Stimulated activated CD8-positive, alpha-beta memory T cell treated with anti-CD3 and anti-CD28 coated beads, Interleukin-15, amount 100 ng/mL, for 24 hours (primary cell): ENCODE results near the gene CCDC81.

ENCODE experiments used
- DNase-seq: peaks from one replicate; pipeline ENCODE4 v3.0.0-alpha.2; 2020; ENCODE audit warnings: low read depth

CCDC81 gene

GRCh38 chr11:86442420-86442819, 67.7 kb downstream of the CCDC81 start:
- DNase-seq, result no peak

DNA sequence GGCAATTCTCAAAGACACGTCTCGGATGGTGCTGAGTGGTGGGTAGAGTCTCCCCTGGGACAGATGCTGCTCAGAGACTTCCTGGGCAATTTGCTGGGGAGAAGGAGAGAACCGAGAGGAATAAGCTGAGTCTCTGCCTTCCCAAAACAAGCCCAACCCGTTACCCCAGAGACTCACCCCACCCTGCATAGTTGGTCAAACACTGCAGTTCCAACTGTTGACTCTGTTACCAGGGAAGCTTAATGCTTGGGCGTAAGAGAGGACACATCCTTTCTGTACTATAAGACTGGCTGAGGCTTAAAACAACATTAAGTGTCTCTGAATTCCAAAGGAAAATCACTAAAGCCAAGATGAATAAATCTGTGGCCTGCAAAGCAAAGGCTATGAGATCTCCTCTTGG, 68.1 kb downstream of the CCDC81 start:
- no peak for DNase-seq

DNA sequence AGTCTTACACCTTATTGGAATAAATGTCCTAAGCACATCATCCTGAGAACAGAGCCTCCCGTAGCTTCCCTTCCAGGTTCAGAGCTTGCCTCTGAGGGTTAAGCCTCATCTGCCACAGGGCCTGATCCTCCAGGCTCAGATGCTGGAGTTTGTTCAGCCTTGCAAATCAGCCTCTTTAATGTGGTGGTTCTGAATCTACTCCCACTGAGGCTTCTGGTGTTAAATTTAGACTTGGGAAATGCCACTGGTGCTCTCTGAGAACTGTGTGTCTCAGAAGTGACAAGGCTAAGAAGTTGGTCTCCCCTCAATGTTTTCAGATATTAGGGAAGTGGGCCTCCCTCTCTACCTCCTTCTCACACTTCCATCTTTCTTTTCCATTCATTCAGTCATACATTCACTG, 68.7 kb downstream of the CCDC81 start:
- DNase-seq, result no peak

- no peak for DNase-seq
Observed at GRCh38 chr11:86444981-86445380, 70.3 kb downstream of the CCDC81 start.

DNA sequence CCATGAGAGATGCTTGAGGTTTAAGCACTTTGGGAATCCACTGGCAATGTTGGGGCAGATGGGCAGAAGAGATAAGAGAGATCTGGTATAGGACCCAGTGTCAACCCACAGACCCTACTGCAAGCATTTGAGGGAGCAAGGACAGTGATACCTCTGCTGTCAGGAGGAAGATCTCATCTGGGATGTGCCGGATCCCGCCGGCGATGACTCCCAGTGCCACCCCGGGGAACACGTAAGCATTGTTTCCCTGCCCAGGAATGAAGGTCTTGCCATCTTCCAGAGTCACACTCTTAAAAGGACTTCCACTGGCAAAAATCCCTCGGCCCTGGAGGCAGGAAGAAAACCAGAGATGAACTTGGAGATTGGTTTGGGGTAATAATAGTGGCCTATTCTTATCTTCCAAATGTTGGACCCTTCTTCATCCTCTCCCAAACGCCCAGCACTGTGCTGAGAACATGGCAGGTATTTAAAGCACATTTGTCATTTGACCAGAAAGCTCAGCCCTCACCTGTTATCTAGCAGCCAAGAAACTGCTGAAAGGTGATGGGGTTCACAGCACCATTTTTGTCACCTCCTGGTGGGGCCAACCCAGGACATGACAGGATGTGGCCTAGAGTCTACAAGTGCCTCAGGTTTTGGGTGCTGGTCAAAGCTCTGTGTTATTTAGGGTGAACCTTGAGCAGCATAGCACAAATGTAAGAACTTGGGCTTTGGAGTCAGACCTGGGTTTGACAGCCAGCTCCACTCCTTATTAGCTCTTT, 71.7 kb downstream of the CCDC81 start:
- DNase-seq, result no peak

DNA sequence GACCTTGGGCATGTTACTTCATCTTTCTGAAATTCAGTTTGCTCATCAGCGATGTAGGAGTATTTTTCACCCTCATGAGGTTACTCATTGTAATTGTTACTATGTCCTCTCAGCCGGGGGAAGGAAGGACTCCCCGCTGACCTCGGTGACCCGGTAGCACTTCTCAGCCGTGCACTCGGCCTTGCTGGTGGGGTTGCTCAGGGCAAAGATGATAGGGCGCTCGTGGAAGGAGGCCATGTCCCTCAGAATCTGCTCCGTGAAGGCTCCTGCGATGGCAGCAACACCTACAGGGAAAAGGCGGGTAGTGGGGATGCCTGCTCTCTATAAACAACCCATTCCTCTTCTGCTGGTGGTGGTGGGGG, 72.2 kb downstream of the CCDC81 start:
- DNase-seq, result no peak

DNA sequence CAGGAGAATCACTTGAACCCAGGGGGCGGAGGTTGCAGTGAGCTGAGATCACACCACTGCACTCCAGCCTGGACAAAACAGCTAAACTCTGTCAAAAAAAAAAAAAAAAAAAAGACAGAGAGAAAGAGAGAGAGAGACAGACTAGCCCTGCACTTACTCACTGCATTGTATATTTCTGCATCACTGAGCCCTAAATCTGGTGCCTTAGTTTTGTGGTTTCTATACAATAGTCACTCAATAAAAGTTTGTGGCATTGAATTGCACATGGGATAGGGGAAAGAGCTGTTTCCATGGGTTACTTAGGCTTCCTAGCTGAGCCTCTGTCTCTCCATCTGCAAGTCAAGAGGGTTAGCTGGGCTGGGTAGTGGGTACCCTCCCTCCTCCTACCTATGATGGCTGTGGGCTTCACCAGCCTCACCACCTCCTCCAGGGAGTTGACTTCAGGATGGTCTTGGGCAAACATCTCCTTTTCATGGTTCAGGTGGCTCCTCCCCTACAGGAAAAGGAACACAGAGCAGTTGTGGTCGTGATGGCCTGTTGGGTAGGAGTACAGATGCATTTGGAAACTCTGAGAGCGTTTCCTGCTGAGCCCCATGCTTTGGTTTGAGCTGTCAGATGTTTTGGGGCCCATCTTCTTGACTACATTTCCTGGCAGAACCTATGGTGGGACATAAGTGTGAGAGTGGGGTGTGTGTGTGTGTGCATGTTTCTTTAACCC, 73.2 kb downstream of the CCDC81 start:
- no peak for DNase-seq

DNA sequence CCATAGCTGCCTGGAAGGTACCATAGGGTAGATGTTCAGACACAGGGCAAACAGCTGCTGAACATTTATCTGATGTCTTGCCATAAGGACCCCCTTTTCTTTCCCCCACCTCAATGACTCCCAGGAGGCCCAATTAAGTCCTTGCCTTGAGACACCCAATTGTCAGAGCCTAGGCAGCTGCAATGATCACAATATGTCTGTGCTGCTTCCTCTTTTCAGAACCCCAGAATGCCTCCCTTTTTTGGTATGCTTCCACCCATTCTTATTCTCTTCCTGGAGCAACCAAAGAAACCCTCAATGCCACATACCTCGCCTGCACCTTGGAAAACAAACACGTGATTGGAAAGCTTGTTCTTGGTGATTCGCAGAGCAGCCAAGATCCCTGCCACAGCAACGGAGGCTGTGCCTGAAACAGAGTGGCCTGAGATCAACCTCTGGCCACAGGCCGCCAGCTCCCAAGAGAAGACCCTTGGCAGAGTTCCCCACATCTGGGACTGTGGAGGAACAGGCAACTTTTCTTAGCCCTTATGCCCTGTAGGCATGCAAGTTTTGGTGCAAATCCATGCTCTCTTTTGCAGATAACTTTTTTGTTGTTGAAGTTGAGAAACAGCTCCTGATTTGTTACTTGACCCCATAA, 75.4 kb downstream of the CCDC81 start:
- DNase-seq, result no peak

DNA sequence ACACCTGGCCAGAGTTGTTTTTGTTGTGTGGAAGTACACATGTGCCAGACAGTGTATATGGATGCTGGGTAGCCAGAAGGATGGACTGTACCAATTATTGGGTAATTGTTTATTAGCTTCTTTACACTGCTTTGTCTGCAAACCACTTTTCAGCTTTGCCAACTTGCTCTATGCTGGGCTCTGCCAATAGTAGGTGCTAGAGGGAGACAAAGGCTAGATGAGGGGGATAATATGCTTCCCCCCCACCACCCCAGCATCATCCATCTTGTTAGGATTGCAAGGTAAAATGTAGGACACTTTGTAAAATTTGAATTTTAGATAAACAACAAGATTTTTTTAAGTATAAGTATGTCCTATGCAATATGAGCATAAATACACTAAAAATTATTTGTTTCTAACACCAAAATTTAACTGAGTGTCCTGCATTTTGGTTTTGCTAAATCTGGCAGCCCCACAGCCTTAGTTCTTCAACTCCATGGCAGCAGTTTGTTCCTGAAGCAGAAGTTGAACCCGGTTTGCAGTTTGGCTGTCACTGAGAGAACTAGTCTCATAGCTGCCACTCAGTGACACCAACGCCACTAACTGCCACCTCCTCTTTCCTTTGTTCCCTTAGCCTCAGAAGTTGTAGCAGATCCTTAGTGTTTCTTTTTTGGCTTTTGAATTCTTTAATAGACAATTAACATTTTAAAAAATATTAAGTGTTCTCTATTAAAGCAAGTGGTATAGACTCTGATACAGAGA, 78.8 kb downstream of the CCDC81 start:
- no peak for DNase-seq

- DNase-seq, result peak; percentile 57
Observed at GRCh38 chr11:86456075-86456939, 81.6 kb downstream of the CCDC81 start.

DNA sequence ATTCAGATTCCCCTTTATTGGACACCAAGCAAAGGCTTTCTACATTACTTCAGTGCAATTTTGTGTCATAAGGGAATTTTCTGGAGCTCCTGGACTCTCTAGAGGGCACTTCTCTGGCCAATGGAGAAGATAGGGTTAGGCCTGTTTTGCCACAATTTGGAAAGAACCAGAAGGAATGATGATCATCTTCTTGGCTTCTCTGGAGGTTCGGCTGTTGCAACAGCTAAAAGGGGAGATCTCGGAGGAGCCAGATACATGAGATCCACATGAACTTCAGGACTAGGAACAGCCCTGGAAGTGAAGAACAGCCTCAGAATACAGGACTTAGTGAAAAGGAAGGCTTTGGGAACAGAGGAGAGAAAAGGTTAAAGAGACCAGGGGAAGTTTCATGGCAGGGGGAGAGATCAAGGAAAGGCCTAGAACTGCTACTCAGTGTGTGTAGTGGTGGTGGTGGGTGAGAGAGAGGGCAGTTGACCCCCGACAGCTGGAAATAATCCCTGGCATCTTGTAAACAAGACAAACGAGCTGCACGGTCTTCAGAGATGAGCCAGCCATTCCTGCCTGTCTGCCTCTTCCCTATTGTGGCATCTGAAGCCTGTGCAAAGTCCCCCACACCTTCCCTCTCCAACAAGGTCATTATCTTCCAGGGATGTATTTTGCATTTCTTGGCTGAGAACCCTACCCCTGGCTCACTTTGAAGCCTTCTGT, 83.8 kb downstream of the CCDC81 start:
- no peak for DNase-seq

- no peak for DNase-seq
Observed at GRCh38 chr11:86459002-86459385, 84.3 kb downstream of the CCDC81 start.

DNA sequence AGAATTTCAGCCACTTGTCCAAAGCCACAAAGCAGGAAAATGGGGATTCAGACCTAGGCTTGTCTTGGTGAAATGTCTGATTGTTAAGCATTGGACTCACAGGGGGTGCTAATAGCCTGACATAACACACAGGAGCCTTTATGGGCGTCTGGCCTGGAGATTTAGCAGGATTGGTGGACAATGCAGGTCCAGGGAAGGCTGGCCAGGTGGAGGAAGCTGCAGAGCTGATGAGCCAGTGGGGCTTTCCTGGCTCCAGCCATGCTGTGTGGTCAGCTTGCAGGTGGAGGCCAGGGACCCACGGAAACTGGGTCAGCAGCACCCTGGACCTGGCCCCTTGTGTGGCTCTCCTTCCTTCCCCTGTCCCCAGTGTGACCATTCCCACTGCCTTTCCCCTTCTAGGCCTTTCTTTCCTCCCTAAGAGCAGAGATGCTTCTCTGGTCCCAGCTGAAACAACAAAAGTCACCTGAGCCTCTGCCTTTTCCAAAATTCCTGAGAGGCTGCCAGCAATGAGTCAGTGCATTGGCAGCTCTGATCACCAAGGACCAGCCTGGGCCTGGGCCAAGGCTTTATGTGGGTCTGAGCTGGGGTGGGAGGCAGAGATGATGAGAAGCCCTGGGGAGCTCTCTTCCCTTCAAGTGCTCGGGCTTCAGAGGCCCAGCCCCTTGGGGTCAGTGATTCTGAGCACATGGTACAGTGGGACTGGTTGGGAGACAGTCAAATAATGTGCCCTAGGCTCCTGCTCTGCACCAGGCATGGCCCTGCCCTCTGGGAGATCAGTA, 85.2 kb downstream of the CCDC81 start:
- no peak for DNase-seq

GRCh38 chr11:86460461-86461385, 86.0 kb downstream of the CCDC81 start:
- DNase-seq, result no peak

- no peak for DNase-seq
Observed at GRCh38 chr11:86461892-86462291, 87.2 kb downstream of the CCDC81 start.

- no peak for DNase-seq
Observed at GRCh38 chr11:86463120-86463519, 88.4 kb downstream of the CCDC81 start.

DNA sequence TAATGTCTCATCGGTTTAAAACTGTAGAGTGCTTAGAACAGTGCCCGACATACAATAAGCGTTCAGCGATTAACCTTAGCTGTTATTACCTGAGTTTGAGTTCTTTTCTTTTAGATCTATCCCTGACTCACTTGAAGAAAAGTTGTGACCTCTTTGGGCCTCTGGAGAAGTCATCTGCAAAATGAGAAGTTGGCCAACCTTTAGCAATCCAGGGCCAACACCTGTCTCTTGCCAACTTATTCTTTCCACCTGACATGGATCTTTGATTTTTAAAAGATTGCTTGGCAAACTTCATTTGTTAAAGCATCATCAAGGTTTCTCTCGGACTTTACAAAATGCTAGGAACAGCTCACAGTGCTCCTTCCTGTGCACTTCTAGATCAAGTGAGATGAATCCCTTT, 89.3 kb downstream of the CCDC81 start:
- DNase-seq, result no peak

DNA sequence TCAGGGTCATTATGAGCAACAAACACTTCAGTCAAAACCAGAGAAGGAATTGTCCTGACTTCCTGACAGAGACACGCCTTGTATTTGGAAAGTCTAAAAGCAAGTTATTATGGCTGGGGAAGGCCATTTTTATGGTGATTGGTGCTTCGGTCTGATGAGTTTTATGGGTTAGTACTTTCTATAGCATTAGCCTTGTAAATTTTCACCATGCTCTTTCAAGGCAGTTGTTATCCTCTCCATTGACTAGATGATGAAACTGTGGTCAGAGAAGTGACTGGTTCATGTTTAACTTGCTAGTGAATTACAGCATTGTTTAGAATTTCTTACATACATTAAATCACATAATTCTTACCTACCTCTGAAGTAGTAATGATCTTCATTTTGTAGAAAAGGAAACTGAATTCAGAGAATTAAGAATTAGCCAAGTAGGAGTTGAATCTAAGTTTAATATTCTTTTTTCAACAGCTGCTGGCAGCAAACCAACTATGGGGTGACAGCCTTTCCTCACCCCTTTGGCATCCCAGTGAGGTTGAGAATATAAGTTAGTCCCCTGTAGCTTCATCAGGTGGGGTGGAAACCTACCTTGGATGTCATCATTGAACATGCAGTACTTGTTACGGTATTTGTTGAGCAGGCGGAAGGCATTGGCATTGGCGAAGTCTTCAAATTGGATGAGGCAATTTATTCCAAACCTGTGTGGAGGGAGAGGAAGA, 90.0 kb downstream of the CCDC81 start:
- no peak for DNase-seq
